Measurements from ENCODE around the gene AFAP1.

GRCh38 chr4:7781993-7782392 lies 157.7 kb downstream of the AFAP1 start:
- TF ChIP-seq POLR2A (IDR thresholded peaks at IDR 0.05; ENCODE audit: low read depth, low read length) (no peak), FOS (IDR thresholded peaks at IDR 0.05; ENCODE audit: low read depth, low read length) (no peak), CTCF (conservative IDR thresholded peaks at IDR 0.05; ENCODE audit: low read depth, low read length) (no peak), RAD21 (IDR thresholded peaks at IDR 0.05; ENCODE audit: low read length) (no peak), CEBPB (IDR thresholded peaks at IDR 0.05; ENCODE audit: low read depth, low read length) (no peak), MXI1 (IDR thresholded peaks at IDR 0.05; ENCODE audit: borderline replicate concordance, low read depth, low read length) (no peak), MAZ (IDR thresholded peaks at IDR 0.05; ENCODE audit: borderline replicate concordance, low read depth, low read length) (no peak), NFE2L2 (IDR thresholded peaks at IDR 0.05; ENCODE audit: low read depth, low read length) (no peak), MAFK (IDR thresholded peaks at IDR 0.05; ENCODE audit: low read depth, low read length) (no peak)

All from IMR-90 (cell line).